Measurements from ENCODE around the gene PTPRC.

The PTPRC gene

DNA sequence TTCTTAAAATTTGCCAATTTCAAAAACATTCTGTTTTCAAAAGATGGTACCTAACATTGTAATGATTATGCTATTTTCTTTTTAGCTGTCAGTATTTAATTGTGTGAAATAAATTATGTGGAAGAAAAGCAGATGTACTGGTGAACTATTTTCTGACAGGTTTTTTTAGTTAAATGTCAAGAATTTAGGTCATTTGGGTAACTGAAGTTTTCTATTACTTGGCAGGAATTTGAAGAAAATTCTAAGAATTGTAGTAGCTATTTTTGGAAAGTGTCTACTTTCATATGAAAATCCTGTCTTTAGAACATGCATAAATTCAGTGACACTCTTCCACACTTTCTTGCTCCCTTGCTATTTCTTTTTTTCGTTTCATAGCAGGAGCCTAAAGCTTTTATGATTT is 28.5 kb upstream of the PTPRC start:
- in situ Hi-C loops (cut with MboI; ENCODE audit: low sequenced_read_pairs, unreplicated experiment) = no loop called here
- TF ChIP-seq, protein P1, sequence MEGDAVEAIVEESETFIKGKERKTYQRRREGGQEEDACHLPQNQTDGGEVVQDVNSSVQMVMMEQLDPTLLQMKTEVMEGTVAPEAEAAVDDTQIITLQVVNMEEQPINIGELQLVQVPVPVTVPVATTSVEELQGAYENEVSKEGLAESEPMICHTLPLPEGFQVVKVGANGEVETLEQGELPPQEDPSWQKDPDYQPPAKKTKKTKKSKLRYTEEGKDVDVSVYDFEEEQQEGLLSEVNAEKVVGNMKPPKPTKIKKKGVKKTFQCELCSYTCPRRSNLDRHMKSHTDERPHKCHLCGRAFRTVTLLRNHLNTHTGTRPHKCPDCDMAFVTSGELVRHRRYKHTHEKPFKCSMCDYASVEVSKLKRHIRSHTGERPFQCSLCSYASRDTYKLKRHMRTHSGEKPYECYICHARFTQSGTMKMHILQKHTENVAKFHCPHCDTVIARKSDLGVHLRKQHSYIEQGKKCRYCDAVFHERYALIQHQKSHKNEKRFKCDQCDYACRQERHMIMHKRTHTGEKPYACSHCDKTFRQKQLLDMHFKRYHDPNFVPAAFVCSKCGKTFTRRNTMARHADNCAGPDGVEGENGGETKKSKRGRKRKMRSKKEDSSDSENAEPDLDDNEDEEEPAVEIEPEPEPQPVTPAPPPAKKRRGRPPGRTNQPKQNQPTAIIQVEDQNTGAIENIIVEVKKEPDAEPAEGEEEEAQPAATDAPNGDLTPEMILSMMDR (IDR thresholded peaks at IDR 0.05; ENCODE audit: borderline replicate concordance, control extremely low read depth, extremely low read depth, insufficient read depth, missing control alignments) = no peak
- DNase-seq (ENCODE audit: low spot score) = no peak

DNA sequence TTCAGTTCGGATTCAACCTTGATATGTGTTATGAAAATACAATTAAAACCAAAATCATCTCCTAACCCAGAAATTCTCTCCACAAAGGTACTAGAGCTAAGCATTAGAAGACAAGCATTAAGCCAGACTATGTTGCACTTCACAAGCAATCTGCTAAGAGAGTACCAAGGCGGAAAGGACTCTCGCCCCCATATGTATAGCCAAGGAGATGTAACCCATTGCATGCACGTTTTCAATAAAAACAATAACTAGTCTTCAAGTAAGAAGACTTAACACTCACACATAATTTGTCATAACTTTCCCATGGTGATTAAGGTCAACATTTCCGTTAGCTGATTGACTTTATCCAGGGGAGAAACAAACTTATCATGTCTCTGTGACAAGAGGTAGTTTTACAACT is 27.6 kb upstream of the PTPRC start:
- in situ Hi-C loops (cut with MboI; ENCODE audit: low sequenced_read_pairs, unreplicated experiment) = no loop called here
- no peak for DNase-seq (ENCODE audit: low spot score)
- TF ChIP-seq, protein P1 (IDR thresholded peaks at IDR 0.05; ENCODE audit: borderline replicate concordance, control extremely low read depth, extremely low read depth, insufficient read depth, missing control alignments) = no peak

DNA sequence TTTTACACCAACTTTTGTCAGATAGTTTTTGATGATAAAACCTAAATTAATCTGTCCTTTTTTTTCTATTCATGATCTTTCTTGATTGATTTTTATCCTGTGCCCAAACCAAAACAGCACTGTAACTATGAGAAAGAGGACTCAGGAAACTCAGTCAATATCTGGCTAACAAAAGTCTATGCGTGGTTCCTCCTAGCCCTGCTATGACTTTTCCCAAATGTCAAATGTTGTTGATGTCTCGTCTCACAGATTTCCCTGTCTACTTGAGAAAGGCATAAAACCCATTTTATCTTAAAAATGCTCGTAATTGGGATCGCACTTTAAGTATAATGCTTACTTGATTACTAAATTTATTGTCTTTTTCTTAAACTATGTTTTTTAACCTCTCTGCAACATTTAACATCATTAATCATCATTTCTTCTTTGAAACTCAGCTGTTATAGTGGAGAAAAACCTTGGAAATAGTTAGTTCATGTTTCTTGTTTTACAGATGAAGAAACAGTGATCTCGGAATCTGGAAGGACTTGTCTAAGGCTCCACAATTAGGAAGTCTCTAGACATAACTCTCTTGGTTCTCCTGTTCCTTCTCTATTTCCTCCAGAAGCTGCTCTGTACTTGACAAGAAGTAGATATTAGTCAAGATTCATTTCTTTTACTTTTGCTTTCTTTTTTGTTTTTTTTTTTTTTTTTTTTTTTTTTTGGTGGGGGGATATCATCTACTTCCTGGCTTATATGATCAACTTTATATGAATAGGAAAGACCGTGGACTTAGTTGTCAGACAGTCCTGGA is 26.2 kb upstream of the PTPRC start:
- in situ Hi-C loops (cut with MboI; ENCODE audit: low sequenced_read_pairs, unreplicated experiment) = no loop called here
- TF ChIP-seq, protein P1 (IDR thresholded peaks at IDR 0.05; ENCODE audit: borderline replicate concordance, control extremely low read depth, extremely low read depth, insufficient read depth, missing control alignments) = no peak
- no peak for DNase-seq (ENCODE audit: low spot score)

DNA sequence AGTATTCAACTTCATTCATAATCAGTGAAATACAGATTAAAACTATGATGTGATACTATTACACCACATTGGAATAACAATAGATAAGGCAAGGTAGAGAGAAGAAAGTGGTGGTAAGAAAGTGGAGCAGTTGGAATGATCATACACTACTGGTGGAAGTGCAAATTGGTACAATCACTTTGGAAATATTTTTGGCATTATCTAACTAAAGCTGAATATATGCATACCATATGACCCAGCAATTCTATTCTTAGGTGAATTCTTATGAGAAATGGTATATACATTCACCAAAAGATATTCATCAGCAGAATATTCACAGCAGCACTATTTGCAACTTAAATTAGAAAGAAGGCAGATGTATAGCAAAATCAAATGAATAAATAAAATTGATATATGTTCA is 21.4 kb upstream of the PTPRC start:
- in situ Hi-C loops (cut with MboI; ENCODE audit: low sequenced_read_pairs, unreplicated experiment) = no loop called here
- DNase-seq (ENCODE audit: low spot score) = no peak
- TF ChIP-seq, protein P1 (IDR thresholded peaks at IDR 0.05; ENCODE audit: borderline replicate concordance, control extremely low read depth, extremely low read depth, insufficient read depth, missing control alignments) = no peak

DNA sequence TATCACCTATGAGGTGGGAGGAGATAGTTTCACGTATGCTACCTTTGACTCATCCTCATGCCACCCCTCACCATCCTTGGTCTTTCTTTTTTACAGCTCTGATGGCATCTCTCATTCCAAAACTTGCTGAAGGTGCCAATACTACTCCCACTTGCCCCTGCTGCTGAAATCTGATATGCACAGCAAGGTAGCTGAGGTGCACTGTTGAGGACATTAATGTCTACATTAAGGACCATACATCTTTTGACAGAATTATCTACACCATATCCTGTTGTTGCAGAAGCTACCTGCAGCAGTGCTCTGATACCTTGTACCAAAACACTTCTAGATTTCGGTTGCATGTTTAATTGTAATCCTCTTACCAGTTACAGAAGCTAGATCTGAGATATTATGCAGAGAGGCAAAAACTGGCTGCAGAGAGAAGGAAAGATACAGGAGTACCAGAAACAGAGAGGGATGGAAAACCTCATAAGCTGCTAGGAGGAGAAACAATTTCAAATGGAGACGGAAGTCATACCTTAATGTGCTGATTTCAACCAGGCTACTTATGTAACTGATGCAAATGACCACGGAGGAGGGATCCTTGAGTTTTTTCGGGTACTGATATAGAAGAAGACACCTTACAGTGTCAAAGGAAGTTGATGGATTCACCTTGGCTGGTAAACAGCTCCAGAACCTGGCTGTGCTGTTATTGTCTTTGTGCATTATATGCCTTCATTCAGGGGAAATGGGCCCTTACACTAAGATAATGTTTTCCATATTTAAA is 19.3 kb upstream of the PTPRC start:
- in situ Hi-C loops (cut with MboI; ENCODE audit: low sequenced_read_pairs, unreplicated experiment) = no loop called here
- DNase-seq (ENCODE audit: low spot score) = no peak
- TF ChIP-seq, protein P1 (IDR thresholded peaks at IDR 0.05; ENCODE audit: borderline replicate concordance, control extremely low read depth, extremely low read depth, insufficient read depth, missing control alignments) = no peak

DNA sequence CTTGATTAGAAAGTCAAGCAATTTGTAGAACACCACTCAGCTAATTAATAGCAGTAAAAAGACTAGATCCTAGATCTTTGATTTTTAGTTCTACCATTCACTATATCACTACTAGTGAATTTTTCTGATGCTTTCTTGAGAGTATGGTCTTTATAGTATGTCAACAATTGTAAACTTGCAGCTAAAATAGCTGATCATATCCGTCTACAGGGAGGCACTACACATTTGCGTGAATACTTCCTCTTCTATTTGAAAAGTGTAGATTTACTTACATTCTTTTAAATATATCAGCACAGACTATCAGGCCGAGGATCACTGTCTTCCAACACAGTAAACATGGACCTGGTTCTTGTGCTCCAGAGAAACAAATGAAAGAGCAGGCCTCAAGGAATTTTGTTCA is 18.6 kb upstream of the PTPRC start:
- in situ Hi-C loops (cut with MboI; ENCODE audit: low sequenced_read_pairs, unreplicated experiment) = no loop called here
- TF ChIP-seq, protein P1 (IDR thresholded peaks at IDR 0.05; ENCODE audit: borderline replicate concordance, control extremely low read depth, extremely low read depth, insufficient read depth, missing control alignments) = no peak
- no peak for DNase-seq (ENCODE audit: low spot score)
